Renal pelvis (tissue), 4 donors: ENCODE results near the gene ELP4. TPM values are rescaled to one million over a fixed set of nuclear protein-coding genes. Genes with fewer than 3 reads are reported as not detected.
"Not testable (repeated sequence)": the region's sequence is repeated elsewhere in the genome, so short reads cannot be mapped to it uniquely, and the experiment has no call there.

Source experiments
- DNase-seq: peaks from one replicate; pipeline ENCODE4 v3.0.0-alpha.2; 2013
- polyA plus RNA-seq, 3 donors: library from polyadenylated mRNA; unstranded; fragments of 120-200 nt; gene quantifications; one replicate each; pipeline ENCODE4 v1.2.1, GENCODE V29; 2013; ENCODE audit not compliant: insufficient read length in 3 of 3

Gene ELP4
- polyA plus RNA-seq, 3 donors: 22.3 to 25.6 (median 22.8) TPM

- DNase-seq: no peak
These were observed 180.5 kb downstream of the ELP4 start for GRCh38 chr11:31690041-31690440.

GRCh38 chr11:31690516-31690915 is 180.9 kb downstream of the ELP4 start:
- no peak for DNase-seq

- DNase-seq: no peak
These were observed 182.9 kb downstream of the ELP4 start for GRCh38 chr11:31692466-31692865.

- not testable (repeated sequence) for DNase-seq
These were observed 187.5 kb downstream of the ELP4 start for GRCh38 chr11:31697049-31697448.

- no peak for DNase-seq
These were observed 189.5 kb downstream of the ELP4 start for GRCh38 chr11:31699066-31699465.

- no peak for DNase-seq
These were observed 193.4 kb downstream of the ELP4 start for GRCh38 chr11:31702966-31703365.

- no peak for DNase-seq
These were observed 196.8 kb downstream of the ELP4 start for GRCh38 chr11:31706357-31706756.

GRCh38 chr11:31711137-31711536 is 201.6 kb downstream of the ELP4 start:
- DNase-seq: no peak

GRCh38 chr11:31712851-31713250 is 203.3 kb downstream of the ELP4 start:
- DNase-seq: no peak

GRCh38 chr11:31714840-31715239 is 205.3 kb downstream of the ELP4 start:
- DNase-seq: no peak

GRCh38 chr11:31720225-31720624 is 210.7 kb downstream of the ELP4 start:
- no peak for DNase-seq

- DNase-seq: no peak
These were observed 211.3 kb downstream of the ELP4 start for GRCh38 chr11:31720671-31721365.

- DNase-seq: no peak
These were observed 213.2 kb downstream of the ELP4 start for GRCh38 chr11:31722754-31723153.

- DNase-seq: no peak
These were observed 215.6 kb downstream of the ELP4 start for GRCh38 chr11:31725176-31725575.

- no peak for DNase-seq
These were observed 218.9 kb downstream of the ELP4 start for GRCh38 chr11:31728432-31728831.

GRCh38 chr11:31740131-31740530 is 230.6 kb downstream of the ELP4 start:
- no peak for DNase-seq

- not testable (repeated sequence) for DNase-seq
These were observed 231.3 kb downstream of the ELP4 start for GRCh38 chr11:31740731-31741368.

- no peak for DNase-seq
These were observed 238.0 kb downstream of the ELP4 start for GRCh38 chr11:31747581-31747980.

GRCh38 chr11:31757260-31757835 is 247.8 kb downstream of the ELP4 start:
- DNase-seq: no peak

- DNase-seq: no peak
These were observed 252.1 kb downstream of the ELP4 start for GRCh38 chr11:31761636-31762035.

- DNase-seq: no peak
These were observed 253.7 kb downstream of the ELP4 start for GRCh38 chr11:31763296-31763695.

- DNase-seq: no peak
These were observed 254.7 kb downstream of the ELP4 start for GRCh38 chr11:31764261-31764660.

- no peak for DNase-seq
These were observed 255.2 kb downstream of the ELP4 start for GRCh38 chr11:31764766-31765165.
